T-helper 22 cell (primary cell): Measurements from ENCODE around the gene PPARA.

ENCODE experiments used
- DNase-seq: peaks from one replicate; pipeline ENCODE4 v3.0.0-alpha.2; 2020; ENCODE audit warnings: low read depth

The PPARA gene

DNA sequence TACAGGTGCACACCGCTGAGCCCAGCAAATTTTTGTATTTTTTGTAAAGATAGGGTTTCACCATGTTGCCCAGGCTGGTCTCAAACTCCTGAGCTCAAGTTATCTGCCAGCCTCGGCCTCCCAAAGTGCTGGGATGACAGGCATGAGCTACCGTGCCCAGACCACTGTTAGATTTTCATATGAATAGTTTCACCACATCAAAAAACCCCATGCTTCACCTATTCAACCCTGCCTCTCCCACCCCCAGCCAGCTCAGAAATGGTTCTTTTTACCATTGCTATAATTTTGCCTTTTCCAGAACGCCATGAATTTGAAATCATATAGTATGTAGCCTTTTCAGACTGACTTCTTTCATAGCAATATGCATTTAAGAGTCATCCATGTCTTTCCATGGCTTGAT lies 61.9 kb downstream of the PPARA start:
- no peak for DNase-seq

DNA sequence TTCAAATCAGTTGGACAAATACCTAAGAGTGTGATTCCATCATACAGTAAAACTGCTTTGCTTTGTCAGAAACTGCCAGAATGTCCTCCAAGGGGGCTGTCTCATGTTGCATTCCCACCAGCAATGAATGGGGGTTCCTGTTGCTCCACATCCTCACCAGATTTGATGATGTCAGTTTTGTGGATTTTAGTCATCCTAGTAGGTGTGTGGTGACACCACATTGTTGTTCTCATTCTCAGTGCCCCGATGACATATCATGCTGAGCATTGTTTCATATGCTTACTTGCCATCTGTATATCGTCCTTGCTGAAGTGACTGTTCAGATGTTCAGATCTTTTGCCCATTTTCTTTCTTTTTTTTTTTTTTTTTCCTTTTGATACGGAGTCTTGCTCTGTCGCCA lies 62.7 kb downstream of the PPARA start:
- DNase-seq: no peak

DNA sequence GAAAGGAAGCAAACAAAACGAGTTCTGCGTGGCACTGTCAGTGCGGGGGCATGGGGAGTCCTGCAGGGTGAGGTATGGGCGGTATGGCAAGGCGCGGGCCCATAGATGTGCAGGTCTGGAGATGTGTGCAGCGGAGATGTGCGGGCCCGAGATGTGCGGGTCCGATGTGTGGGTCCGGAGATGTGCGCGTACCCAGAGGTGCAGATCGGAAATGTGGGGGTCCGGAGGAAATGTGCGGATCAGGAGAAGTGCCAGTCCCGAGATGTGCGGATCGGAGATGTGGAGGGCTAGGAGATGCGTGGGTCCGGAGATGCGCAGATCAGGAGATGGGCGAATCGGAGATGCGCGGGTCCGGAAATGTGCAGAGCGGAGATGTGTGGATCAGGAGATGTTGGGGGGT lies 63.8 kb downstream of the PPARA start:
- DNase-seq: no peak

DNA sequence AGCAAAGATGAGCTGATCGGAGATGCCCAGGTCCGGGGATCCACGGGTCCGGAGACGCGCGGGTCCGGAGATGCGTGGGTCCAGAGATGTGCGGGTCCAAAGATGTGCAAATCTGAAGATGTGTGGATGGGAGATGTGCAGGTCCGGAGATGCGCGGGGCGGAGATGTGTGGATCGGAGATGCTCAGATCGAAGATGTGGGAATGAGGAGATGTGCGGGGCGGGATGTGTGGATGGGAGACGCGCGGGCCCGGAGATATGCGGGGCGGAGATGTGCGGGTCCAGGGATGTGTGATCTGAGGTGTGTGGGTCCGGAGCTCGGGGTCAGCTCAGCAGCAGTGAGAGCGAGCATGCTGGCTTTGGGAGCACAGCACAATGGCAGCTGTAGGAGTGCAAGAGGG lies 64.3 kb downstream of the PPARA start:
- DNase-seq: no peak

DNA sequence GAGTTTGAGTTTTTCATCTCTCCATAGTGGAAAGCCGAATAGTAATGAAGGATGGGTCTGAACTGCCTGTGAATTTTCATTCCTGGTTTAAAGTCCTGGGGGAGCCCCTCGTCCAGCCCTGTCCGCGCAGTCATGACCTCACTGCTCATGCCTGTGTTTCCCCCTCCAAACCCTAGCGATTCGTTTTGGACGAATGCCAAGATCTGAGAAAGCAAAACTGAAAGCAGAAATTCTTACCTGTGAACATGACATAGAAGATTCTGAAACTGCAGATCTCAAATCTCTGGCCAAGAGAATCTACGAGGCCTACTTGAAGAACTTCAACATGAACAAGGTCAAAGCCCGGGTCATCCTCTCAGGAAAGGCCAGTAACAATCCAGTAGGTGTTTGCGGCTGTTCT lies 69.3 kb downstream of the PPARA start:
- DNase-seq: no peak

DNA sequence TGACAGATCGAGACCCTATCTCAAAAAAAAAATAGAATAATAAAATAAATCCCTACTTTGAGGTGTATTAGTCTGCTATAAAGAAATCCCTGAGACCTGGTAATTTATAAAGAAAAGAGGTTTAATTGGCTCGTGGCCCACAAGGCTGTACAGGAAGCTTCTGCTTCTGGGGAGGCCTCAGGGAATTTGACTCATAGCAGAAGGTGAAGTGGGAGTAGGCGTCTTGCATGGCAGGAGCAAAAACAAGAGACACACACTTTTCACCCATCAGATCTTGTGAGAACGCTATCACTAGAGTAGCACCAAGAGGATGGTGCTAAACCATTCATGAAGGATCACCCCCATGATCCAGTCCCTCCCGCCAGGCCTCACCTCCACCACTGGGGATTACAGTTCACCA lies 70.6 kb downstream of the PPARA start:
- no peak for DNase-seq

DNA sequence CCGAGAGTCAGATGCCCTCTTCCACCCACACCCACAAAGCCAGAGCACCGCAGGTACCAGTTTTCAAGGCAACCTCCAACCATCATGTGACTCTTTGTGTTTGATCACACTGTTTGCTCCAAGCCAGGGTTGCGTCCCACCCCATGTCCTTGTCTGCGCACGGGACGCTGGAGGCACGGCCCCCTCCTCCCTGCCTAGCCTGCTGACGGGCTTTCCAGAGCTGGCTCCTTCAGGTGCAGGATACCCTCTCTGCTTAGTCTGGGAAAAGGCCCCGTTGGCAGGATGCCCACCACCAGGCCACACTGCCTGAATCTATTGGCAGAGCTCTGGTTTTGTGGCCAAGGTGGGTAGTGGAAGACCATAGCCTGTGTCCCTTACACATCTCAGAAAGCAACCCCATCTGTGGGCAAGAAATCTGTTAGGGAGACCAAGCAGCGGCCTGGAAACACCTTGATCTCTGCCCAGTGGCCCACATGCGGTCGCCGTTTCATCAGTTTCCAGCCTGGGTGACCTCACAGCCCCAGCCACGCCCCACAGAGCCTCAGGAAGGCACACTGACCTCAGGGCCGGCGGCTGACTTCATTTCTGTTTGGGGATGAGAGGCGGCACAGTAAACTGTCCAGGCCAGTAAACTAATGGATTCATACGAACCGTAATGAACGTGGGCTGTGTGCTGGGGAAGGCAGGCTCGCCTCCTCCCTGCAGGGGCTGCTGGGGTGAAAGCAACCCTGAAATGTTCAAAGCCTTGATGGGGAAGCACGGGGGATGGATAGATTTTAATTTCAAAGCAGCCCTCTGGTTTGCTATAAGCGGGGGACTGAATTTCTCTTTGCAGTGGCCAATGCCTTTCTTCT lies 73.9 kb downstream of the PPARA start:
- DNase-seq: no peak

DNA sequence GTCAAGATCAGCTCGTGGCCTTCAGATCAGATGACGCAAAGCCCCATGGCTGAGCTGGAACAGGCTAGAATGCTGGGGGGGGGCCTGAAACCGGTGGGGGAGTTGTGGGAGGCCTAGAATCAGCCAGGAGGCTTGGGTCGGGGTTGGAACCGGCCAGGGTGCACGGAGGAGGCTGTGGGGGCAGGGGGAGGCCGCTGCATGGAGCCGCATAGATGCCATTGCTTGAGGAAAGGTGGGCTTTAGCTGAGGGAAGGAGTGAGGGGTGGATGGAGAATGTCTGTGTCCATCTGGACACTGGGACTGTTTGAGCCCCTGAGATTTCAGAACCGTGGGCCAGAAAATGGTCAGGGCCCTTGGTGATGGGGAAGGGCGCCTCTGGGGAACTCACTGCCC lies 74.6 kb downstream of the PPARA start:
- no peak for DNase-seq

DNA sequence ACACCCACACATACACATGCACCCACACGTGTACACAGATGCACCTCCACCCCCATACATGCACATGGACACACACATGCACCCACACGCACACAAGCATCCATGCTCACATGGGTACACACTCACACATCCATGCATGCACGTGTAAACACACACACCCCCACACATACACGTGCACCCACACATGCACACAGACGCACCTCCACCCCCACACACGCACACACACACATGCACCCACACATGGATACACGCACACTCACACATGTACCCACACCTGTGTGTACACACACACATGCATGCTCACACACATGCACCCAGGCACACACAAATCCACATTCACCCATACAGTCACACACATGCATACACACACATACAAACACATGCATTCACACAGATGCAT lies 75.3 kb downstream of the PPARA start:
- DNase-seq: no peak

DNA sequence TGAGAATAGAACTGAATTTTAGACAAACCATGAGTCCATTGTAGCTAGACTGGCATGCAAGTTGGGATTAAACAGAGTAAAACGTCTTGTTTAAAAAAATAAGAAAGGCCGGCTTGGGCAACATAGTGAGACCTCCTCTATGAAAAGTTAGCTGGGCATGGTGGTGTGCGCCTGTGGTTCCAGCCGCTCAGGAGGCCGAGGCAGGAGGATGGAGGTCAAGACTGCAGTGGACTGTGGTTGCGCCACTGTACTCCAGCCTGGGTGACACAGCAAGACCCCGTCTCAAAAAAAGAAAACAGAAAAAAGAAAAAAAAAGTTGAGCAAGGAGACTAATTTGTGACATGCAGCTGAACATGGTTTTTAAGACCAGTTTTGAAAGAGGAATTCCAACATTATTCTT lies 76.3 kb downstream of the PPARA start:
- DNase-seq: no peak

DNA sequence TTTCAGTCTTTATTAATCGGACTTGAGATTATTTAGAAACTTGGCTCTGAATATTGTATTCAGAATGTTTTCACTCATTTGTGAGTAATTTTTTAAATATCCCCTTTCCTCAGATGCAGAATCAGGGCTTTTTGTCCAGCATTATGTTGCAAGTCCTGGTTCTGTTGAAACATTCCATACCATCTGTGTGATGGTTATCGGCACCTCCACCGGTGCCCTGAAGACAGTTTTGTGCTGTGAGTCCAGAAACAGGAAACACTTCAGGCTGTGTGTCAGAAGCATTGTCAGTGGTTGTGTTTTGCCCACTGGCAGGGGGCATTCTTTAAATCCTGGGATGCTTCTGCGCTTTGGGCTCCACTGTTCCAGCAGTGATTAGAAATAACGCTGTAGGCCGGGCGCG lies 79.4 kb downstream of the PPARA start:
- no peak for DNase-seq

DNA sequence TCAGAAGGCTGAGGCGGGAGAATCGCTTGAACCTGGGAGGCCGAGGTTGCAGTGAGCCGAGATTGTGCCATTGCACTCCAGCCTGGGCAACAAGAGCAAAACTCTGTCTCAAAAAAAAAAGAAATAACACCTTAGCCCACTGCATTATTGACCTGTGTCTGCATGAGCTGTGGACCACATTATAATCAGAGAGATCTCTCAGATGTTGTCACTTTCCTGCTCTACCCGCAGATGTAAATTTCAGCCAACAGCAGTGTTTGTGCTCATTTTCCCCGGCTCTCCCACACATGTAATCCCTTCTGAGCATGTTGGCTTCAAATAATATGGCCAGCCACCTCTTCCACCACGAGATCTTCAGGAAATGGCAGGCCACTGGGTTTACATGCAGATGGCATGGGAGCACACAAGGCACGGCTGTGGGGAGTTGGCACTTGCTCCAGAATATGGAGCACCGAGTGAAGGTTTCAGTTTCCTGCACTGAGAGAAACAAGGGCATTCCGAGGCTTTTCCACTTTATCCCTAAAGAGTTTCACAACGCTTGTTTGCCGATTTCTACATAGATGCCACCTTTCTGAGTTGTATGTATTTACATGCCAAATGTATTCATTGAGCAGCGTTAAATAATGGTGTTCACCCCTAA lies 80.1 kb downstream of the PPARA start:
- DNase-seq: no peak

DNA sequence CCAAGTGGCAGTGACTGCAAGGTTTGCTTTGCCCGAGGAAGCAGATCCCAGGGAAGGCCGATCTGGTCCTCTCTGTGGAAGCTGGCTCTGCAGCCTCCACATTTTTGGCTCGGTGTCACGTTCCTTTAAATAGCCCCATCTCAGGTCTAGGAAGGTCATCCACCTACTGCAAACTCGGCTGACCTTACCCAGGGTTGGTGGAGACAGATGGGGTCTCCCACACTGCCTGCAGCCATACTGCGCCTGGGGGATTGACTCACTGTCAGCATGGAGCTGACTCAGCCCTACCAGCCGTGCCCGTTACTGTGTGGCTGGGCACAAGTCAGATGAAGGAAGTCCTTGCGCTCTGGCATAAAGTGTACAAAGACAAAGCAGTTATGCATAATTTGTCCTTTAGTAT lies 82.9 kb downstream of the PPARA start:
- DNase-seq: no peak

DNA sequence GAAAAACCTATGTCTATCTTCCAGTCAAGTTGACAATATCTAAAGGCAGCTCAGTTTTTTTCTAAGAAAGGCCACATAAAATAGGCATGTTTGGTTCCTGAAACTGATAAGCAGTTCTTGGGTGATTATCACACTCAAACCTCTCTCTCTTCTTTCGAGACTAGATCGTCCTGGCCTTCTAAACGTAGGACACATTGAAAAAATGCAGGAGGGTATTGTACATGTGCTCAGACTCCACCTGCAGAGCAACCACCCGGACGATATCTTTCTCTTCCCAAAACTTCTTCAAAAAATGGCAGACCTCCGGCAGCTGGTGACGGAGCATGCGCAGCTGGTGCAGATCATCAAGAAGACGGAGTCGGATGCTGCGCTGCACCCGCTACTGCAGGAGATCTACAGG lies 84.6 kb downstream of the PPARA start:
- no peak for DNase-seq

DNA sequence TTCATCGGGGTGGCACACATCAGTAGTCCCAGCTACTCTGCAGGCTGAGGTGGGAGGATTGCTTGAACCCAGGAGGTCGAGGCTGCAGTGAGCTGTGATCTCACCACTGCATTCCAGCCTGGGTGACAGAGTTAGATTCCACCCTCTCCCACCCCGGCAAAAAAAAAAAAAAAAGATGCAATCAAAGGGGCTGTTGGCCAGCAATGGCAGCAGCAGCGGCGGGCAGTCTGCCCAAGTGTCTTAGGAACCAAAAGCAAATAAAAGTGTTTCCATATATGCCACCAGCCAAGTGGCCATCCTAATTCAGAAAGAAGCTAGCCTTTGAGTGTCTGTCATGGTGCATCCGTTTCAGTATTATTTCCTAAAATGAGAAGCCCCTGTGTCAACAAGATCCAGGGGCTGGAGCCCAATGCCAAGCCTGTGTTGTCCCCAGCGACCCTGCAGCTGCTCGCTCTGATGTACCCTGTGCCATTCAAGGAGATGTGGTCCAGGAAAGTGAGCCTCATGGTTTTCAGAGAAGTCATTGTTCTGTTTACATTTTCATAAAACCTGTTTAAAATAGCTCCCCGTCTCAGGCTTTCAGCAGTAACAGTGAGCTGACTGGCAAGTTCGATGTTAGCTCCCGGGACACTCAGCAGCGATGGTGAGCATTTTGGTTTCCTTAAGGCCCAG lies 87.3 kb downstream of the PPARA start:
- no peak for DNase-seq

DNA sequence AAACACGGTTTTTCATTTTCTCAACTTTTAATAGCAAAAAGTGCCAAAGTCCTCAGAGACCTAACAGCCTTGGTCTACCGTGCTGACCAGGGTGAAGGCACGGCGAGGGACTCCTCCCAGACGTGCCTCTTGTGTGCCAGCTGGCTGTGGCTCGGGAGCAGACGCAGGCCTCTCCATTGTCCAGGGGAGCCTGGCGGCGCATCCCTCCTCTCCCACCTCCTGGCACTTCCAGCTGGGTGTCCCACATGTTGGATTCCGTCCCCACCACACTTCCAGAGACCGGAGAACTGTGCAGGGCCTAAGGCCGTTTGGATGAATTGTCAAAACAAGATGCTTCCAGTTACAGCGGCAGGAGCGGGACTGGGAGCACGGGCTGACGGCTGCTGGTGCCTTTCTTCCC lies 88.2 kb downstream of the PPARA start:
- no peak for DNase-seq

DNA sequence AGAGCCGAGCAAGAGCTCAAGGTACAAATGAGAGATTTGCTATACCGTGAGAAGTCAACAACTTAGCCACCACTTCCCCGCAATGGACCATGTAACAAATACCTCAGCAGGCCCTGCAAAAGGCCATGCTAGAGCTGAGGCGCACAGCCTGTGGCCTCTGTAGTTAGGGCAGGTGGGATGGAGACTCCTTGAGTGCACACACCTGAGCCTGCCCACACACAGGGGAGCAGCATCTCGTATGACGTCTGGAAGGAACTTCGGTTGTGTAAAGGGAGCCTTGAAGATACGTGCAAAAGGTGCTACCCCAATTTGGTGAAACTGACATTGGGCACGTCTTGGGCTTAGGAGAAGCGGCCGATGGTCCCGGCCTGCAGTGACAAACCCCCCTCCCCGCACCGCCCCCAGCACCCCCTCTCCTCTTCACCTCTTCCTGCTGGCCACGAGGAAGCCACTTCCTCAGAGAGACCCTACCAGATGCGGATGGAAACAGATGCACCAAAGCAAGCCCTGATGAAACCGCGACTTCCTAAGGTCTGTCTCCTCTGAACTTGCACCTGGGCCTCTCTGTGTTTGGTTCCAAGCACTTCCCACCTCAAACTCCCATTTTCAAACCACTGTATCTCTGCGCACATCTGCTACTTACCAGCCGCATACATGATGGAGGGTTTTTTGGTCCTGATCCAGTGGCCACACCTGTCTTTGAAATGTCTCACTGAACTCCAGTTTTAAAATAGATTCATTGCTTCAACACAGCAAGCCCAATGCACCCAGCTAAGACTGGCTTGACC lies 89.1 kb downstream of the PPARA start:
- no peak for DNase-seq

DNA sequence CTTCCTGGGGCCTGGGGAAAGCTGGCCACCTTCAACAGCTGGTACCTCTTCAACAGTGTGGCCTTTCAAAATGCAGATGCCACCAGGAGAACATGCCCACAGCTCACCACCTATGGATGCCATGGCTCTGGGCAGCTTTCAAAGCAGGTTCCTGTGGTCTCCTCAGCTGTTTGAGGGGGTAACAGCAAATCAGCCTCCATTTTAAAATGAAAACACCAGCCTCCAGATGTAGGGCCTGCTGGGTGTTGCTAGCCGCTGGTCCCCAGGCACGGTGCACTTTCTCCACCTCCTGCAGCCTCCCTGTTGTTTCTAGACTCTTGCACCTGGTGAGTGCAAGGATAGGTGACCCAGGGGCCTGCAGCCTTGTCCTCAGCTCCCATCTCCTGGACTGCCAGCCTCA lies 89.7 kb downstream of the PPARA start:
- no peak for DNase-seq

DNA sequence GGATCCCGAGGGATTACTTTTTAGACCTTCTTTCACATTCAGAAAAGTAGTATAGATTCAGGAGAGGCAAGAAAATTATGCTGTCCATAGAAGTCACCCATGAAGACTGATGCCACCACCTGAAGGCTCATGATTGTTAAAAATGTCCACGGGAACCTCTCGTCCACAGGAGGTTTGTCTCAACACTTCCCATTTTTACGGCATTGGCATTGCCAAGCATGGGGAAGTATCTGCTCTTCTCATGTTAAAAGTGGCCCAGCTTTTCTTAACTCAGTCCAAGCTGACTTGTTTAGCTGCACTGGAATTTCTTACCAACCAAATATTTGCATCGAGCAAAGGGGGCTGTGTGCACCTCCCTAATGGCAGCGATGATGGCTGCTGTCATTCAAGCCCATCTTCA lies 90.2 kb downstream of the PPARA start:
- DNase-seq: no peak

DNA sequence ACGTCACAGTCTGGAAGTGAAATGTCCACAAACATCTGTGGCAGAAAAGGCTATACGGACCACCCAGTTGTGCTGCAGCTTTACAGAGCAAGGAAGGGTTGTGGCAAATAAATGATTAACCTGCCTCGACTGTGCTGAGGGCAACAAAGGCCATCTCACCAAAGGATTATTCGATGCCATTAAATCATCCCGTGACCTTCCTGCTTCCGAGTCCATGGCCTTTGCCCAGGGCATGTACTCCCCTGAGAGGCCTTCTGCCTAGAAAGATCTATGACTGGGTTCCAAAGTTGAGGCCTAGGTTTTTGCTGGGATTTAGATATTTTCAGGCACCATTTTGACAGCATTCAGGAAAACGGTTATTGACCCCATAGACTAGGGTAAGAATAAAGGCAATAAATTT lies 90.6 kb downstream of the PPARA start:
- DNase-seq: no peak

DNA sequence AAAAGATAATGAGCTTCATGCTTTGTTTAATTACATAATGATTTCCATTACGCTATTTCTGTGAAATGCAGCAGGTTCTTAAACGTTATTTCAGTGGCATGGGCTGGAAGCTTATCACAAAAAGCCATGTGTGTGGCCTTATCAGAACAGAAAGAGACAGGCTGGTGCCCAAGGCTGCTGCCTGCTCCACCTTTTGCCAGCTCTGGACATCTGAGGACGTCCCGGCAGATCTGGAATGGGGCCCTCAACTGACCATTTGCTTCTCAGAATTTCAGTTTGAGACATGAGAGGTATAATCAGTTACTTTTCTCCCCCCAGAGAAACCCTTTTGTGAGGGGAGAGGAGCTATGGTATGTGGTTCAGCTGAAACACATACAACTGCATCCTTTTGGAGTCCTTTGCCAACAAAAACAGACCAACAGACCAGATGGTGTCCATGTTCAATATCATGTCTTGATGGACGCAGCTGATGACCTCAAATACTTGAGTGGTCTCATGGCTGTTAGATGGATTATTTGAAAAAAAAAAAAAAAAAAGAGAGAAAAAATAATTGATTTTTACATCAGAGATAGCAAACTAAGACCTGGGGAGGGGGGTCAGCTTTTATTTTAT lies 91.2 kb downstream of the PPARA start:
- DNase-seq: no peak

DNA sequence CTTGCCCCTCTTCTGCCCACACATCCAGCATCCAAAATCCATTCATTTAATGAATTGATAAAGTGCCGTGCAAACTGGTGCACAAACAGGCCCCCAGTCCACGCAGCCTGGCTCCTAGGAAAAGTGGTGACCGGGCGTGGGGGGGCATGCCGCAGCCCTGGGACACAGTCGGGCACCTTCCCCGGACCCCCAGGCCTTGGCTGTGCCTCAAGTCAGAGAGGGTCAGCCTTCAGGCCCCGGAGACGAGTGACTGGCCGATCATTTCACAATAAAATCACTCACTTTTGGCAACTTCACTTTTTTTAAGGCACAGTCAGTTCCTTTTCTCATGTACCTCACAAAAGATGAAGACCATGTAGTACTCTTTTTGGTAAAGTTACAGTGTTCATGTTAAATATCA lies 91.8 kb downstream of the PPARA start:
- DNase-seq: no peak
